GM21619 (cell line): ENCODE data around the gene SFXN3.

Source experiments
- ATAC-seq: cut with Tn5 transposase; IDR thresholded peaks from one replicate; pipeline ENCODE4 v1.9.1; 2021; ENCODE audit not compliant: unreplicated experiment

The SFXN3 gene, protein sequence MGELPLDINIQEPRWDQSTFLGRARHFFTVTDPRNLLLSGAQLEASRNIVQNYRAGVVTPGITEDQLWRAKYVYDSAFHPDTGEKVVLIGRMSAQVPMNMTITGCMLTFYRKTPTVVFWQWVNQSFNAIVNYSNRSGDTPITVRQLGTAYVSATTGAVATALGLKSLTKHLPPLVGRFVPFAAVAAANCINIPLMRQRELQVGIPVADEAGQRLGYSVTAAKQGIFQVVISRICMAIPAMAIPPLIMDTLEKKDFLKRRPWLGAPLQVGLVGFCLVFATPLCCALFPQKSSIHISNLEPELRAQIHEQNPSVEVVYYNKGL

DNA sequence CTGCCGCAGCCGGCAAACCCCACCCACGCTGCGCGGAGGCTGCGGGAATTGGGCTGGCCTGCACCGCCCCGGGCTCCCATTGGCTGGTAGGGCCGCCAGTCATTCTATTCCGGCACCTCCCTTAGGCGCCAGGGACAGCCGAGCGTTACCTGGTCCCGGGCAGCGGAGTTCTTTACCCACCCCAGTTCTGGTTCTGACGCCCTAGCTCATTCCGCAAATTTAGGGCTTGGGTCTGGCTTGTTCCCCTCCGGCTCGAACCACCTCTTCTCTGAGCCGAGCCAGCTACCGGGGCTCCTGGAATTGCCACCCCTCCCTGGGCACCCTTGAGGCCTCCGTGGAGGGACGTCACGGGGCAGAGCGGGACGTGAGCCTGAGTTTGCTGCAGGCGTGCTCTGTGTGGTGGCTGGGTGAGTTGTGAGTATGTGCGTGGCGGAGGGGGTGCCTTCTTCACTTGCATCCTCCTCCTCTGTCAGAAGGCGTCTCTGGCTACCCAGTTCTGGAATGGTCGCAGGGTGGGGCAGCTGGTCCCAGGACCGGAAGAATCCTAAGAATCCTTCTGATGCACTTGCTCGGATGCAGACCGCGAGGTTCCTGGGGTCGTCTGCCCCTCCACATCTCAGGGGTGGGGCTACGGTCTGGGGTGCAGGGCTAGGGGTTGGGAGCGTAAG, at the start of gene SFXN3, which contains the start of gene PDZD7:
TSS of gene SFXN3 (plus strand) at position 107 of the 668 bp plus-strand sequence. CDS start 3,461 bp downstream, outside the sequence.
TSS of gene PDZD7 (minus strand) at position 2 of the 668 bp plus-strand sequence. CDS start 910 bp downstream, outside the sequence.
- peak; percentile 92 for ATAC-seq

DNA sequence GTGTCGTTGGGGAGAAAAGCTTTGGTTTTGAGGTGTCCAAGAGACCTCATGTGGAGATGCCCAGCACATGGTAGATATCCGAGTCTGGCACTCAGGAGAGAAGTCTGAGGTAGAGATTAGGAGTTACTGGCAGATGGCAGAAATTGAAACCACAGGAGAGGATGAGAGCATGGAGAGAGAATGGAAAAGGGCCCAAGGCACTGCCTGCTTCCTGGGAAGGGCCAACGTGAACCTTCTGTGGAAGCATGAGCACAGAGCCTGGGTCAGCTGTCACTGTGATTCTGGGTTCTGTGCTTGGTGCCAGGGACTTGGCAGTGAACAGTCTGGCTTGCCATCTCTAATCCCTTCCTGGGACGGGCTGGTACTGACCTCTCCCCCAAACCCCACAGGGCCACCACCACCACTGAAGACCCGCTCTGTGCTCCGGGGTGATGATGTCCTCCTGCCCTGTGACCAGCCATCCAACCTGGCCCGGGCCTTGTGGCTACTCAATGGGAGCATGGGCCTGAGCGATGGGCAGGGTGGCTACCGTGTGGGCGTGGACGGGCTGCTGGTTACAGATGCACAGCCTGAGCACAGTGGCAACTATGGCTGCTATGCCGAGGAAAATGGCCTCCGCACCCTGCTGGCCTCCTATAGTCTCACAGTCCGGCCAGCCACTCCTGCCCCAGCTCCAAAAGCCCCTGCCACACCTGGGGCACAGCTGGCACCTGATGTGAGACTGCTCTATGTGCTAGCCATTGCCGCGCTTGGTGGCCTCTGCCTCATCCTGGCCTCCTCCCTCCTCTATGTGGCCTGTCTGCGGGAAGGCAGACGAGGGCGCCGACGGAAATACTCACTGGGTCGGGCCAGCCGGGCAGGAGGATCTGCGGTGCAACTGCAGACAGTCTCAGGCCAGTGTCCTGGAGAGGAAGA, 47.9 kb upstream of the SFXN3 start:
- ATAC-seq = no peak

GRCh38 chr10:100983868-100984671, 47.0 kb upstream of the SFXN3 start:
- no peak for ATAC-seq

DNA sequence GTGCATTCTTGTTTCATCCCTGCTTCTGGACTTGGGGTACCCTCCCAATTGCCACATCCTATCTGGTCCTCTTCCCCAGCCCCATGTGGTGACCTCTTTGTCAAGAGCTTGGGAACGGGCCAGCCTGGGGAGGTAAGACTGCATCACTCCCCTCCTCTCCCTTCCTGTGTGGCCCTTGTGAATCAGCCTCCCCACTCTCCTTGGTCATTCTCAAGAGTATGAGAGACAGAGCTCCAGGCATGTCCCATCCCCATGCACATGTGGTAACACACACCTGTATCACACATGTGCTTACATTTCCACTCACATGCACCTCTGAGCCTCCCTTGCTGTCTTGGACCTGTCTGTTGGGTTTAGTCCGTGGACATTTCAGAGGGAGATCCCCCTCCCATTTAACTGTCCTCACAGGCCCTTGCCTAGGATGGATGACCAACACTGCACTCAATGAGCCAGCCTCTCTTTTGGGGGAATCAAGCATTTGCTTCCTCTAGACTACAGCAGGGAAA, 46.3 kb upstream of the SFXN3 start:
- ATAC-seq = no peak

DNA sequence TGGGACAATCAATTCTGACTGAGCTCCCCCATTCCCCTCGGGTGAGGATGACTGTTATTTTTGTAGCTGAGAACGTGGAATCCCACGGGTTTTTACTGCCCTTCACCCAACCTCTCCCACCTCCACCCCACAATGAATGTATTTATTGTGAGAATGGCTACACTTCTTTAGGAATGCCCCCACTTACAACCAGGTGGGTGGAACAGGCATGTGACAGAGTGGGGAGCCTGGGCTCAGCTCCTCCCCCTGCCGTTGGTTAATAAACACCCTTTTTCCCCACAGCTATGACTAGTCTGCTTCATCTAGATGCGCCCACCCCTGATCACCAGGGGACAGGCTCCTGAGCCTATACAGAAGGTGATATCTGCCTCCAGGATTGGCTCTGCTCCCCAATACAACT, 45.7 kb upstream of the SFXN3 start:
- ATAC-seq = no peak

GRCh38 chr10:100986623-100986951, 44.4 kb upstream of the SFXN3 start:
- ATAC-seq = no peak

DNA sequence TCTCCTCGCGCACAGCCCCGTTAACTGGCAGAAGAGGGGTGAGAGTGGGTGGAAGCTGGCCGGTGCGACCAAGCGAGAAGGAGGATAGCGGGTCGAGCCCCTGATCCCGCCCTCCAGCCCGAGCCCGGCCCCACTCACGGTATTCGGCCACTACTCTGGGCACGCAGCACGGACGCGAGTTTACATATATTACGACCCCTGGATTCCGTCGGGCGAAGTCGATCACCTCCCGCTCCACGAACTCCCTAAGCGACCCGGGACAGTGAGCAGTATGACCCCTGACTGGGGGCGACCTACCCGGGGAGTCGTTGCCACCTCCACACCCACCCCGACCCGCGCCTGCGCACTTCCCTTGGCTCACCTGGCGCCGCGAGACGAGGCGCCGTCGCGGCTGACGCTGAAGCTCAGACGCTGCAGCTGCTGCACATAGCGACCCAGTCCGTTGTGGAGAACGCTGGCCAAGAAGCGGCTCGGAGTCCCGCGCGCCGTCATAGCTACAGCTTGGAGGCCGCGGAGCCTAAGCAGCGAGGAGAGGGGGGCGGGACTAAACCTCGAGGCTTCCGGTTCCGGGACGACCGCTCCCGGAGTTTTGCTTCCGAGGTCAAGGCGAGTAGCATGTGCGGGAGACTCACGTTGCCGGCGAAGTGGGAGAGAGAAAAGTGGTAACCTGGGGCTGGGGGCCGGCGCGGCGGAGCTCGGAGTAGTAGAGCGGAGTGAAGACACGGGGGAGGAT, 43.9 kb upstream of the SFXN3 start, which contains the start of the genes MRPL43 and TWNK:
TSS of gene MRPL43 (minus strand) at position 546 of the 733 bp plus-strand sequence. CDS start at position 492, 54 bp downstream.
TSS of gene TWNK (plus strand) at position 592 of the 733 bp plus-strand sequence. CDS start 668 bp downstream, outside the sequence.
- peak; percentile 74 for ATAC-seq

- ATAC-seq = no peak
Measured at GRCh38 chr10:100987685-100988049, 43.4 kb upstream of the SFXN3 start.

- ATAC-seq = no peak
Measured at GRCh38 chr10:100988166-100988565, 42.9 kb upstream of the SFXN3 start.

- no peak for ATAC-seq
Measured at GRCh38 chr10:100989088-100989487, 41.9 kb upstream of the SFXN3 start.

DNA sequence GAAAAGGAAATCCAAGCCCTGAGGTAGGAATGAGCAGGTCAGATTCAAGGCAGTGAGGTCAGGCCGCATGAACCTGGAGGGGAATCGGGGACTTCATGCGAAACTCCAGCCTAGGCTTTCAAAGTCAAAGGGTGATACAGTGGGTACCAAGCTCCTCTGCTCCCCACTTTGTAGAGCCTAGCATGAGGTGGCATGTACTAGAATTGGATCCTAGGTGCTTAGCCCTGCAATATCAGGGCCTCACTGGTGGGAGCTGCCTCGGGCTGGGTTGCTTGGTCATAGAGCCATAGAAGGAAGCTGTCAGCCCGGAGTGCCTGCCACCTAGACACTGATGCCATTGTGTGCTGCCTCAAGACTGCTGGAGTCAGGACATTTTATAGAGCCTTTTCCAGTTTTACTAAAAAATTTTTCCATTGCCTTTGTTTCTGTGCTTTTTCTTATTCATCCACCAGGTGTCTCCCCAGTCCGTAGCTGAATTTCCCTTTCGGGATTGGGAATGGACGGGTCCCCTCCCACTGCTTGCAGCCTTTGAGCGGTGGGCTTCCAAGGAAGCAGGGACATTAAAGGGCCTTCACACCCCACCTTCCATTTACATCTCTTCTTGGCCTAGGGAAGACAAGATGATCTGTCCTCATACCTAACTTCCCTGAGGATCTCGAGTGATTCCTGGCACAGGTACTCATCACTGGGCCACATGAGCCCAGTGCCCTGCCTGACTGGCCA, 36.9 kb upstream of the SFXN3 start:
- no peak for ATAC-seq

DNA sequence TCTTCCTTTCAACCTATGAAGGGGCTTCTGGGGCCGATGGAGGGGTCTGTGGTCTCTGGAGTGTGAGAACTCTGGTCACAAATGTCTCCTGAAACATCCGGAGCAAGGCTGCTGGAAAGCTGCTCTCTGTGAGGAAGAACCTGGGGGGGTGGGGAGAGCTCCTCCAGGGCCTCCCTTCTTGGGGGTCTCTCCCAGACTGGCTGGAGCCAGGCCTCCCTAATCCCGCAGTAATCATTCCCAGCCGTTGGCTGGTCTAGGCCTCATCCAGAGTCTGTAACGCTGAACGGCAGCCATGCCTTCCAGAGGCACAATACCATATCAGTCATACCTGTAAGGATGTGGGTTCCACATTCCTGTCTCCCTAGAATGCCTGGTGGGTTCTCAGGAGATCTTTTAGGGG, 35.9 kb upstream of the SFXN3 start:
- no peak for ATAC-seq

- no peak for ATAC-seq
Measured at GRCh38 chr10:100996678-100997359, 34.2 kb upstream of the SFXN3 start.

- peak; percentile 33 for ATAC-seq
Measured at GRCh38 chr10:100997360-100998182, 33.5 kb upstream of the SFXN3 start.

DNA sequence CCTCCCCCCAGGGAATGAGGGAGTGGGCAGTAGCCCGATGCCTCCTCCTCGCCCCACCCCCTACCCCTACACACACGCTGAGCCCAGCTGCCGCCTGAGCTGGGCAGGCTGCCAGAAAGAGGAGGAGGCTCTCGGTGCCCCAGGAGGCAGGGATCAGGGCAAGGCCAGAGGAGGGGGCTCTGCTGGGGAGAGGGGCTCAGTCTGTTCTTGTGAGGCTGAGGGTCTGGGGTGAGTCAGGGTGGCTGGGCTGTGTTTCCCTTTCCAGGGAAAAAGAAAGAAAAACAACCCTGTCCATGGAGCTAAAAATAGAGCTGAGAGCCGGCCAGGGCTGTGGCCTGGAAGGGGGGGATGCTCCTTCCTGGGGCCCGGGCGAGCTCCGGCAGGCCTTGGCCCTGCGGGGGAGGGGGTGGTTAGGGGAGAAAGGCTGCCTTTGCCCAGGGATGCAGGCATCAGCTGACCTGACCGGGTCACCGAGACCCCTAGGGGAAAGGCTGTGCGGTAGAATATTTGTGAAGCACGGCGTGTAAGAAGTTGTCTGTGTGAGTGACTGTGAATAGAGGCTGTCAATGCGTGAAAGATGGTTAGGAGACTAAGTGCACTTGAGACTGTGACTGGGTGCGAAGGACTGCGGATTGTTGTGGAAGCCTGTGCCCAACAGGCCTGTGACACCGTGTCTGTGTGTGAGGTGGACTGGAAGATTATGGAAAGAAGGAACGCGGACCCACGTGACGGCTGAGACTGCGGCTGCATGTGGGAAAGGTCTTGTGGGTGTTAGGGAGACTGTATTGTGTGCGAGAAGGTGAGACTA, 32.6 kb upstream of the SFXN3 start:
- ATAC-seq = peak; percentile 17

GRCh38 chr10:100998991-100999741, 31.9 kb upstream of the SFXN3 start:
- peak; percentile 45 for ATAC-seq
